Epithelial cell of prostate (primary cell): ENCODE data around the gene MACROD2.

Experiments used
- DNase-seq: peaks from one replicate; pipeline ENCODE4 v3.0.0-alpha.2; 2011; ENCODE audit warnings: low read depth, low spot score
- H3K27ac ChIP-seq: fragments of 450-650 bp; 2 replicates; pipeline ENCODE4 v1.5.1; 2017; ENCODE audit warnings: mild to moderate bottlenecking

Gene MACROD2

DNA sequence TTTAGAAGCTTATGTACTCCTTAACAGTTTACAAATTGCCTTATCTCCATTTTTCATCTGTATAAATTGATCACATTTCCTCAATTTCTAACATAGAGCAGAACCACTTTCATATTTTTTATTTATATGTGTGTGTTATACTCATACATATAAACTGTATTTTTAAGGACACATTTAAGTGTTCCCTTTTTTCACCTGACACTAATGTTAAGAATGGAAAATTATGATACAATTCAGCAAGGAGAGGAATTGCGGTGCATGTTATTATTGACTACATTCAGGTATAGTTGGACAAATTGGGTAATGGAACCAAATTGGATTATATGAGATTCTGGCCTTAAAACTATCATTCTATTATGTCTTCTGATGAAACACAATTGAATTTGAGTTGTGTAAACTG lies 821.2 kb downstream of the MACROD2 start:
- no peak overlapping the region for H3K27ac ChIP-seq
- no peak for DNase-seq

DNA sequence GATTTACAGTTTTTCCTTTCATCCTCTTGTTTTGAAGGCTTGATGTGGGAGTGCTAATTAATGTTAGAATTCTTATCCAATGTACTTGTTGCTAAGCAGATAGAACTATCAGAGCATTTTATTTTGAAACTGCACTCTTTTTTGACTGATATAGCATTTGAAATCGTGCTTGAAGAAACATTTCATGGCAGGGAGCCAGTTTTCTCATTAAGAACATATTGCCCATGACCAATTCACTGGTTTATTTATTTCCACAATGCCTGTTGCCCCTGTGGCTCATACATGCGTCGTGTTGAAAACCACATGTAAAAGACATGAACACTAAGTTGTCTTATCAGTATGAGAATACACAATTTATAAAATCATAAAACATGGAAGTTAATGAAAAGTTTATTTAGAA lies 821.8 kb downstream of the MACROD2 start:
- no peak for DNase-seq

DNA sequence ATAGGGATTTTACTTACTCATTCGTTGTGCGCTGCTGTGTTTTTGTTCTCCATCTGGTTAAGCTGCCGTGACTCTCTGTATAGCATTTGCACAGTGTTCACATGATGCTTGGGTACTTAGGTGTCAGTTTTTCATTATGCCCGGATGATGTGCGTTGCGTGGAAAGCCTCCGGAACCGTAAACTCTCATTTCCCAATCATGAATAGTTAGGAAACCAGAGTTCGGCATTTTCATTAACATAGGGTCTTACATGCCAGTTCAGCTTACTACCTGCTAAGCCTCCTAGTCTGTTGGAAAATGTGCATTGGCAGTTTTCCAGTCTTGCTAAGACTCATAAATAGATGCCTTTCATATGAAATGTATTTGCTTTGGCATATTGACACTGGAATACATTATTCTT lies 825.5 kb downstream of the MACROD2 start:
- DNase-seq = no peak
- H3K27ac ChIP-seq = no peak overlapping the region

More for the DNA sequence above, 821.8 kb downstream of the MACROD2 start:
- no peak overlapping the region for H3K27ac ChIP-seq

DNA sequence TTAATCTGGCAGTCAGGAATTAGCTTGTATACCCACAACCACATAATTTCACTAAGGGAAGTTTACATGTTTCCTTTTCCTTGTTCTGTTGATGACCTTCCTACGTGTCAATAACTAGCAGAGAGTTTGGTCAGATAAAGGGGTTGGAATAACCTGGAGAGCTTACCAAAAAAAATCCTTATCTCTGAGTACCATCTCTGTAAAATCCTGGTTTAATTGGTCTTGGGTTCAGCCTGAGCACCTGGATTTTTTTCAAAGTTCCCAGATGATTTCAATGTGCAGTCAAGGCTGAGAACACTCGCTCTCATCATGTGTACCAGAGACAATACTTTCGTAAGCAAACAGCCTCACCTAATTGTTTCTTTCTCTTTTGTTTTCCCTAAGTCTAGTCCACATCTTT lies 825.9 kb downstream of the MACROD2 start:
- no peak overlapping the region for H3K27ac ChIP-seq
- no peak for DNase-seq

DNA sequence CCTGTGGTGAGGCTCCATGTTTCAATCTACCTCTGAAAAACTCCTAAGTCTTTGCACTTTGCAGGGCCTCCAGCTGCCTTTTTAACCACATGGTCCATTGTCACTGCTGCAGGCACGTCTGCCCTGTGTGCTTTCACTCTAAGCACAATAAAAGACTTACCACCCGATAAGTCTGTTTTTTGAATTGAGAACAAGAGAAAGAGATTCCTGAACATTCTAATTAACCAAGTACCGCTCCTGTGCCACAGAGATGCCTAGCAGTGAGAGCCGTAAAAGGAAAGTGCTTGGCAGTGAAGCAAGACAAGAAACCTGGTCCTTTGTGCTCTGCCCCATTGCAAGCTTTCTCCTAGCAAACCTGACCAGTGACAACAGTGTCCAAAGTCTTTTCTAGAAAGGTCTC lies 829.7 kb downstream of the MACROD2 start:
- H3K27ac ChIP-seq = no peak overlapping the region
- DNase-seq = no peak

DNA sequence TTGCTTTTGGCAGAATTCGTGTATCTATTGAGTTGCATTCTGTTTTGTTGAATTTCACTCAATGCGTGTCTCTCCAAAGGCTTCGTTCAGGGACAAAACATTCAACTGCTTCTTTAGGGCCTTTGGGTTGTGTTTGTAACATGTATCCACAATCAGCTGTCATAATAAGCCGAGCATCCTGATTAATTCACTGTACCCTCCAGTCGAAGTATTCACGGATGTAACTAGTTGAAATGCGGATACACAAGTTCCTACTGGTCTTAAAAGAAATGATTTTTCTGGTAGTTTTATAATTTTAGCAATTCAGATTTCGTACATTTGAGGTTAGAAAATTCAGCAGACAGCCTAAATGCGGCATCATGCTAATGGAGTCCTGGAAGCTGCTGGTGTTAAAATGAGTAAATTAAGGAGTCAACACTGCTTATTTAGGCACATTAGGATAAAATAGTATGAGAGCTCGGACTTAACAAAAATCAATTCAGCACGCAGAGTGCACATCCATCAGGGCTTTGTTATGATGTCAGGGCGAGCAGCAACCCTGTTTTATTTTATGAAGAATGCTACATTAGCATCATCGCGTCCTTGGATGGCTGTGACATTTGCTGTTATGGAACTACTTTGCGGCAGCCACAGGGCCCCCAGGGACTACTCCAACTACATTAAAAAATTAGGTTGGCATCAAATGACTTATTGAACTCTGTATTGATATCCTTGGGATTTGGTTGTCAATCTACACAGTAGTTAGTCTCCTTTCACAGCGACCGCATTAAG lies 831.4 kb downstream of the MACROD2 start:
- DNase-seq = no peak
- H3K27ac ChIP-seq = no peak overlapping the region

DNA sequence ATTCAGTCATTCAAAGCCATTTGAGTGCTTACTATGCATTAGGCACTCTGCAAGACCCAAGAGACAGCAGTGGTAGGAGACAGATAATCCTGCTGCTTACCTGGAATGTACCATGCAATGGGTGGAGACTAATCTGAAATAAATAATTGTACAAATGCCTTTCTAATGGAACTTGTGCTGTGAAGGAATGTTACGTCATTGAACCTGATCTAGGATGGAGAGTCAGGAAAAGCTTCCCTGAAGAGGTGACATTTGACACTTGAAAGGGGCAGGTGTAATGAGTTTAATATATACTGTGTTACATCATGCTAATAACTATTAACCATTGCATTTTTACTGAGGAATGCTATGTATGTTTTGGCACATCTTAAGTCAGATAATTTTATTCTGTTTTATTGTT lies 833.1 kb downstream of the MACROD2 start:
- DNase-seq = no peak

DNA sequence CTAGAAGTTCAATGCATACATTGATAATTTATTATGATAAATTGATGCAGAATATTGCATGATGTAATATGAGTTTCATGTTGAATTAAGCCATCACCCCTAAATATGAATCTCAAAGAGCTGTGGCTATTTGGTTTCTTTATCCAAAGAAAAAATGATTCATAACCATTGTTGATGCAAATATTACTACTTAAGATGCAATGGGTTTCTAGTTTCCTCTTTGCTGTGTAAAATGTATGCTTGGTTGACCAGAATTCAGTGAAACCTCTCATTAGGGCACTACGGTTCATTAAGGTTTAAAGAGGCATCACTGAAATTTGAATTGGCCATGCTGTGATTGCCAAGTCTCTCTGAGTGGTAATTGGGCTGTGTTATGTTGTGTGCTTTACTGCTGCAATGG lies 834.6 kb downstream of the MACROD2 start:
- no peak overlapping the region for H3K27ac ChIP-seq

More for the DNA sequence above, 833.1 kb downstream of the MACROD2 start:
- H3K27ac ChIP-seq = no peak overlapping the region

DNA sequence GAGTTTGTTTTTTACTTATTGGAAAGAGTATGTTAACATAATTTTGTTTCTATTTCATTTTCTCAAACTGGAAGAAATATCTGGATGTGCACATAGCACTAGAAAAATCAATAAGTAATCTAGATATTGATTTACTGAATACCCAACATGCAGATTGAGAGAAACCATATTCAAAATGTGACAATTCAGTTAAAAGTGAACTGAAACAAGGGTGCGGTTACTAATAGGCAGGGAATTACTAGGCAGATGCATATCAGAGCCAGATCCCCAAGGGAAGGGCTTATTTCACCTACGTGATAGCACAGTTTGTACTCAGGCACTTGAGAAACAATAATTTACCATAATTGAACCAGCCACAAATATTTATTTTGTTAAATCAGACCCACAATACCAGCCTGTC lies 835.1 kb downstream of the MACROD2 start:
- DNase-seq = no peak
- H3K27ac ChIP-seq = no peak overlapping the region

More for the DNA sequence above, 834.6 kb downstream of the MACROD2 start:
- no peak for DNase-seq

DNA sequence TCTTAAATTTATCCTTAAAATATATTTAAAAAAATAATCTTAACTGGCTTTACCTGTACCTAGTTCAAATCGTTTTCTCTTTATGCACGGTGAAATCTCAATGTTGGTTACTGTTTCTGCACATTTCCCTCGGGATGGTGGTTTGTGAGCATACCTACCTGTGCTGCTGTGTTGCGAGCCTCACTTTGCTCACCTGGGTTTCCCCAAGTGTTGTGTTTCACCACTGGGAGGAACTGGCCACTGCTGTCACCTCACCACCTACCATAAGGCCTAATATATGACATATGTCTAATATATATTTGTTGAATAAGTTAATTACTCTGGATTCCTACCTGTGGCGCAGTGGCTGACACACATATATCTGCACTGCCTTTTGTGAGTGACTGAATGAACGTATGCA lies 835.6 kb downstream of the MACROD2 start:
- DNase-seq = no peak
- no peak overlapping the region for H3K27ac ChIP-seq

DNA sequence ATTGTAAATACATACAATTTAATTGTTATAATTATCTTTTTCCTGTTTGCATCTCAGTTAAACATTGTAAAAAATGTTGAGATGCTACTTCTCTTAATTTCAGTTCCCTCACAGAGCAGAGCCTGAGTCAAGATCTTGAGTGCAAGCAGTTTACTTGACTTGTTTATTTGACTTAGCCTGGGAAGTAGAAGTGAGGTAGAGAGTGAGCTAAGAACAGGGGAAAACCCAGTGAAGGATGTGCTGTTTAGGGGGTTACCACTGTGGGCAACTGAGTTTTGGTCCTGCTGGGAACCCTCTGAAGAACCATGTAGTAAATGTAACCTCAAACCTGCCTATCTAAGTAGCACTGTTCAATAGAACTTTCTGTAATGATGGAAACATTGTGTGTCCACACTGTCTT lies 837.3 kb downstream of the MACROD2 start:
- H3K27ac ChIP-seq = no peak overlapping the region
- DNase-seq = no peak

DNA sequence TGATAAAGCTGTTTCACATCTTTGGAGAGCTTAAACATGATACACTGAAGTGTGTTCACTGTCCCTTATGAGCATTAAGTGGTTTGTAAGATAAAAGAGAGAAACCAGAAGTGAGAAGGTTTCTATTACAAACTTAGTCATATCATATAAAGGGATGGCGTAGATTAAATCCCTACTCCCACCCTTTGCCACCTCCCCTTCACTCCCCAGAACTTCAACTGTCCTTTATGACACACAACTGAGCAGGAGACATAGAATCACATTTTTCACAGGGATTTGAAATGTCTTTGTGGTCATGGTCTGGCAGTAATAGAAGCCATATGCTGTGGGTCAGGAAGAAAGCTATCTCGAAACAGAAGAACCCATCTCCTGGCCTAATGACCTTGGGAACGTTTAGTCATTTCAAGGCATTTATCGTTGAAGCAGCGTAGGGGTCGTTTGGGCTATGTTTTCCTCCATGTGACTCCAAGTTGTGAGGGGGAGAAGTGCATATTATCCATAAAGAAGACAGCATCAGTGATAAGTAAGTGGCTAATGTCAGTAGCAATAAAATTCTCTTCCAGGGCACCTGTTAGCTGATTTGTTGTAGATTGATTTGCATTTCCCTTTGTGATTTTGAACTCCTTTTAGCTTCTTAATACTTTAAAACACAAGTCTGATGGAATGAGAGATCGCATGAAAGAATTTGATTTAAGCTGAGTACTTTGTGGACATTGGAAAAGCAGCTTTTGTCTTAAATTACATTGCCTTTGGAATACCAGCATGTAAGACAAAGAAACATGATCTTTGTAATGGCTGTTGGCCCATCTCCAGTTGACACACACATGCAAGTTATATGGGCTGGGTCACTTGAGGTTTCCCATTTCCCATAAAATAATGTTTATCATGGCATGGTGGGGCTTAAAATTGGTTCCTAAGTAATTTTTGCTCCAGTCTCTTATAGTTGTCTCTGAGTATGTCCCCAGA lies 843.6 kb downstream of the MACROD2 start:
- H3K27ac ChIP-seq = no peak overlapping the region
- DNase-seq = no peak

DNA sequence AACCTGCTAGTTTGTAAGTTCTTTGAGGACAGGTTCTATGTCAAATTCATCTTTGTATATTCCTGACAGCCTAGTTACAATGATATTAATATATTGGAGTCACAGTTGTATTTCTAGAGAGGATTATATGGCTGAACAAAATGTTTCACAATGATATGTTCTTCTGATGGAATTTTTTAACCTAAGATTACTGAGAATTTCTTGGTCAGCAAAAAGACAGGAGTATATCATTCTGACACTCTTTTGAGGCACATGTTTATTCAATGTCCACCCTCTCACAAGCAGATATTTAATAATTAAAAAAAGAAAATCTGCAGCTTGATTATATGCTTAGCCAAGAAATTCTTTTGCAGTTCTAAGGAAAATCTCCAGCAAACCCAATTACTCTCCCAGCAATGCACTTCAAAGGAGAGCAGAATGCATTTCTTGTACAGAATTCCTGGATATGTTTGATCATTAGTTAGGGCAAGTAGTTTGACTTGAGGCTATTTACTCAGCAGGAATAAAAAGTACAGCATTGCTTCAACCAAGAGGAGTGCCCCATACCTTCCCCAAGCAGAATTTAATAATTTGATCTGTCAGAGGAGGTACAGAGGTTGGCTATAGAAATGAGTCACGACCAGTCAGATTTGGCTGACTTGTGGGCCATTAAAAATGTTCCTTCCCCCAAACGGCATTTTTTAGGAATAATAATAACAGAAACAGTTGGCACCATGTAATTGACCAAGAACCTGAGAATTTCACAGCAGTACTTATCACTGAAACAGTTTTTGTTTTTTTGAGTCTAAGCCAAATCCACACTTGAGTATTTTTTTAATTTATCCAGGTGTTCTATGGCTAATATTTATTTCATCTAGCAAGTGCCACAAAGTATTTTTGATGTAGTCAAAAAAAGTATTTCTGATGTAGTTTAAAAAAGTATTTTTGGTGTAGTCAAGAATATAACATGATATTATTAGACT lies 850.2 kb downstream of the MACROD2 start:
- peak overlapping the region; percentile 46 for H3K27ac ChIP-seq
- peak; percentile 78 for DNase-seq

DNA sequence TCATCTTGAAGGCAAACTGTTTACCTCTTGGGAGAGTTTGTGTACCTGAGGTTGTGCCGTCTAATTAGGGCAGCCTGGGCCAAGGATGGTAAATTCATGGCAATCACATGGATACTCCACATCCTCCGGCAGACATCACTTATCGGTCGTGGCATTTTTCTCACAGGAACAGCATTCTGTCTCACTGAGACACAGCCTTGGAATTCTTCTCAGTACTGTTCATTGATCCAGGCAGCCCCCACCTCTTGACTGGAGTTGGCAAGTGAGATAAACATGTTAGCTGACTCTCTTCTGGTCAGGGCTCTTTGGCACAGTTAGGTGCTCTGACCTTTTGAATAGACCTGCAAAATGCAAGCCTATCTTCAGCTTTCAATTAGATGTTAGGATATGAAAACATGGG lies 853.5 kb downstream of the MACROD2 start:
- H3K27ac ChIP-seq = no peak overlapping the region
- no peak for DNase-seq

DNA sequence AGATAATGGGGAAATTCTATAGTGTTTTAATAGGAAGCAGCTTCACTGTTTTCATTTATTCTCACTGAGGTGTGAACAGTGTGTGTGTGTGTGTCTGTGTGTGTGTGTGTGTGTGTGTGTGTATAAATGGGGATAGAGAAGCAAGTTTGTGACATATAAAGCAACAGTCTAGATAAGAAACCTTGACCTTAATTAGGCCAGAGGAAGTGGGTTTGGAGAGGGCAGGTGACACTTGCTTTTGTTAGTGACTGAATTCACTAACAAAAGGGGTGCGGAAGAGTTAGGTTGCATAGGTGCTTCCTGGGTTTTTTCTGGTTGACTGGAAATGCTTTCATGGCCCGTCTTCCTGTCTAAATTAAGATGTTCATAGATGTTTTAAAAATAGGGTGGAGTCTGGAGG lies 857.8 kb downstream of the MACROD2 start:
- H3K27ac ChIP-seq = no peak overlapping the region
- DNase-seq = no peak

DNA sequence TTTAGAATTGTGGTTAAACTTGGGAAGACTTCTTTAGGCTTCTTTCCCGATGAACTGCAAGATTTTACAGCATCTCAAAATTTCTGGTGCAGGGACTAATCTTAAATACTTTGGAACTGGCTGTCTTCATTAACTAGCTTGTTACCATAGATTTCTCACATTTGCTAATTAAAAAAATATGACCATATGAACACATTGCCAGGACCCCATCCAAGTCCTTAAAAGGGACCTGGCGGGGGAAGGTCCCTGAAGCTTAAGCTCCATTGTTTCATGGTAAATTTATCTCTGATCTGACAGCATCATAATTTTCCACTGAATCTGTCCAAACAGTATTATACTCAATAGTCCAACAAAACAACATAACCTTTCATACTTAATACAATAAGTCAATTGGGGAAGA lies 859.9 kb downstream of the MACROD2 start:
- no peak for DNase-seq
- H3K27ac ChIP-seq = no peak overlapping the region

DNA sequence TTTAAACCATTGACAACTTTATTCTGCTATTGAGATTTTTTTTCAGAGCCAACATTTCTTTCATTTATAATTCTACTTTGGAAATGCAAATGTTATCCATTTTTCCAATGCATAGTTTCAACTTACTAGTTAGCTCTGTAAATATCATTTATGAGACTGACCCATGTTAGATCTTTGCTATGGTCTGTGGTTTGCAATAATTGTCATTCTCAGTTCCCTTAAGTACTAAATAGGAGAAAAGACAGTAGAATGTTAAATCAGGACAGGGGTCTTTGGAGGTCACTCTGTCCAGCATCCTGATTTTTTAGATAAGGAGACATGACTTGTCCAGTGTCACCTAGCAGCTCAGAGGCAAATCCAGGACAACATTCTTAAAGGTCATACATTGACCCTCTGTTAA lies 864.3 kb downstream of the MACROD2 start:
- DNase-seq = no peak
- H3K27ac ChIP-seq = no peak overlapping the region

DNA sequence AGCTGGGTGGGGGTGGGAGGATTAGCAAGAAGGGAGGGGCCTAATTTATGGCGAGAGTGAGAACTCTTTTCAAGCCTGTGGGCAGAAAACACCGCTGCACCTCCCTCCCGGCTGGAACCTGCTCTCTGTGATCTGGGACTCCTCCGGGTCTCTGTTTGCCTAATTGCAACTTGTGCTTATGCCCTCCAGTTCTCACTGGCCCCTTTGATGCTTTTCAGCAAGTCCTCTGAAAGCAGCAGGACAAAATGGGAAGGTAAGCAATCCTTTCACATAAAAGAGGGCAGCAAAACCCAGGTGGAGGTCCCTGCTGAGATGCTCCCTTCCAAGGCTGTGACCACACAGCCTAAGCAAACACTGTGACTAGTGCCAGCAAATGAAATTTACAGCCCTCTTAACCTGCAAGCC lies 865.1 kb downstream of the MACROD2 start:
- DNase-seq = no peak
- H3K27ac ChIP-seq = no peak overlapping the region

DNA sequence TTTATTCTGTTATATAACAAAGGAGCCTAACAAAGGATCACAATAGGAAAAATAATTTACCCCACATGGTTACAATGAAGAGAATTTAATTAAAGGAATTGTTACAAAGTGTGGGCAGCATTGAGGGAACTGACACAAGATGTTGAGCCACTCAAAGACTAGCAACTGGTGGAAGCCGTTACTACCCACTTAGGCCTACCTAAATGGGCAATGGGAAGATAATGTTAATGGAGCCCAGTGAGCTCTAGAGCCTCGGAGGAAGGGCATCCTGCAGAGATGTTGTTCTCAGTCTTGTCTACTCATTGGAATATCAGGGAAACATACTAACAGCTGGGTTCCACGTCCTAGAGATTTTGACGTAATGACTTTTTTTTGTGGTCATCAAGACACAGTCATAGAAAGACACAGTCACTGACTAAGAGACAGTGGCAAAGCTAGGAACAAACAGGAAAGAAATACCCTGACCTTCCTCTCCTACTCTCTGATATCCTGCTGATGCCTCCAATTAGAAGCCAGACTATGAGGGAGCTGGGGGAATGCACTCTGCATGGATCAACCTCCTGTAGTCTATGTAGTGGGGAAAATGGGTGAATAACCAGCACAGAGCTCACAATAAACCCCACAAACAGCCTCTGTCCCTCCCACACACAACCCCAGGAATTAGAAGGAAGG lies 865.8 kb downstream of the MACROD2 start:
- DNase-seq = no peak
- no peak overlapping the region for H3K27ac ChIP-seq

DNA sequence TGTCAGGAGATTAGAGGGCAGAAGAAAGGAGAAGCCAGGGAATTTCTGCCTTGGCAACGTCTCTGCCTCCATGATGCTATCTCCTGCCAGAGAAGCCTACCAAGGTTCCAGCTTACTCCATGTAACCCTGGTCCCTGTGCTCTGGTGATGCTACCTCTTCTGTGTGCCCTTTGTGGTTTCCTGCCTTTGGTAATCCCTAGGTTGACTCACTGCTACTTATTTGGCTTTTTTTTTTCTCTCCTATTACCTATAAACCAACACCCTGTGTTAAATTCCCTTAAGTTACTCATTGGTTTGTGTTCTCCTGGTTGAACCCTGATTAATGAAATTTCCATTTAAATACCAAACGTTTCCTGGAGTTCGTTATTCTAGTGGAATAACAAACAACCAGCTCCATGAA lies 869.9 kb downstream of the MACROD2 start:
- no peak overlapping the region for H3K27ac ChIP-seq
- DNase-seq = peak; percentile 62
